Prostate gland (tissue), 1 donor: ENCODE data around the gene ATG7.
A peak's percentile ranks its signal among the peaks of the same experiment; 100 is the strongest.

Experiments used
- POLR2A ChIP-seq: fragments of 450-650 bp; IDR thresholded peaks from one replicate; pipeline ENCODE4 v1.6.1; 2016; ENCODE audit warnings: antibody characterized with exemption, mild to moderate bottlenecking
- POLR2AphosphoS5 ChIP-seq: sonication (generic); formaldehyde crosslinking; IDR thresholded peaks from one replicate; pipeline ENCODE4 v1.6.1; 2017; ENCODE audit warnings: antibody characterized with exemption

- TF ChIP-seq POLR2AphosphoS5: peak; percentile 53
- no peak for TF ChIP-seq POLR2A
These were observed 310.2 kb downstream of the ATG7 start for GRCh38 chr3:11582191-11582968.
